Thyroid gland (tissue), 4 donors: ENCODE data around the gene TAOK3. TPM values are rescaled to one million over a fixed set of nuclear protein-coding genes. Genes with fewer than 3 reads are reported as not detected.

Experiments used
- DNase-seq, 2 donors: peaks; one replicate each; pipeline ENCODE4 v3.0.0-alpha.2; 2019
- H3K27ac ChIP-seq, 3 donors: fragments of 200-600 bp; sonication (generic); 1 replicate in 2 of 3; 2 replicates in 1 of 3; pipeline ENCODE4 v1.5.1; 2016 to 2019; ENCODE audit warnings: mild to moderate bottlenecking in 1 of 3, moderate library complexity in 1 of 3
- H3K27me3 ChIP-seq: fragments of 200-600 bp; sonication (generic); one replicate; pipeline ENCODE4 v1.5.1; 2019
- H3K36me3 ChIP-seq, 2 donors: fragments of 200-600 bp; sonication (generic); one replicate each; pipeline ENCODE4 v1.5.1; 2016 to 2019
- H3K4me1 ChIP-seq, 2 donors: fragments of 200-600 bp; sonication (generic); one replicate each; pipeline ENCODE4 v1.5.1; 2017 to 2019
- H3K4me3 ChIP-seq, 3 donors: fragments of 200-600 bp; sonication (generic); replicated peaks in 1 of 3; 1 replicate in 2 of 3; 2 replicates in 1 of 3; pipeline ENCODE4 v1.5.1; 2016; ENCODE audit warnings: mild to moderate bottlenecking in 1 of 3
- H3K9me3 ChIP-seq: fragments of 200-600 bp; sonication (generic); one replicate; pipeline ENCODE4 v1.5.1; 2017
- POLR2A ChIP-seq, 2 donors: fragments of 450-650 bp; IDR thresholded peaks; one replicate each; pipeline ENCODE4 v1.6.1; 2017; ENCODE audit warnings: antibody characterized with exemption in 2 of 2, mild to moderate bottlenecking in 2 of 2, moderate library complexity in 1 of 2
- WGBS, 2 donors: methylation state at CpG; one replicate each; pipeline ENCODE4 v1.1.5; 2017; 5-methylcytosine and 5-hydroxymethylcytosine counted together
- intact Hi-C: fragments of 100-400 bp; cut with DNase I; formaldehyde crosslinking; loops from one replicate; pipeline ENCODE4 v1.15.1; 2023
- total RNA-seq, 4 donors: library from RNA; depleted of rRNA; stranded (reverse); fragments of >200 nt; gene quantifications; one replicate each; pipeline ENCODE4 v1.2.3, GENCODE V29; 2016
- TF ChIP-seq, protein P1 (sequence below), 6 experiments: fragments of 200-600 bp in 3 of 6; fragments of 450-650 bp in 3 of 6; sonication (generic) in 3 of 6; IDR thresholded peaks; one replicate each; pipeline ENCODE4 v1.5.1; 2016 to 2019; ENCODE audit warnings: antibody characterized with exemption in 6 of 6, mild to moderate bottlenecking in 2 of 6, inconsistent platforms in 1 of 6, moderate library complexity in 1 of 6

The TAOK3 gene
- total RNA-seq, 4 donors from 2014 or later, result 38.4 to 65.3 (median 50.2) TPM

DNA sequence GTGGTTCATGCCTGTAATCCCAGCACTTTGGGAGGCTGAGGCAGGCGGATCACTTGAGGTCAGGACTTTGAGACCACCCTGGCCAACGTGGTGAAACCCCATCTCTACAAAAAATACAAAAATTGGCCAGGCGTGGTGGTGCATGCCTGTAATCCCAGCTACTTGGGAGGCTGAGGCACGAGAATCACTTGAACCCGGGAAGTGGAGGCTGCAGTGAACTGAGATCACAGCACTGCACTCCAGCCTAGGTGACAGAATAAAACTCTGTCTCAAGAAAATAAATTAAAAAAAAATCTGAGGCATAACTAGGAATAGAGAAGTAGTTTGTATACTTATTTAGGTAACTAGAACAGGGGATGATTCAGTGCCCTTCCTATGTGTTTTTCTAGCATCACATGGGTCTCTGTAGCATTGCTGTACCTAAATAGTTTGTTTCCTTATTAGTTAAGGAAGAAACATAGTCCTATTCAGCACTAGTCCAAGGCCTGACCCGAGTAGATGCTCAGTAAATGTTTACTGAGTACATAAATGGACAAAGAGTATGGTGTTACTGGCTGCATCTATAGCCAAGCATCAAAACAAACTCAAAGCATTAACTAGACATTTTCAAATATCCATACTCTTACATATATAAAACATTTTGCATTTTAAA is 21.7 kb downstream of the TAOK3 start:
- TF ChIP-seq, protein P1, sequence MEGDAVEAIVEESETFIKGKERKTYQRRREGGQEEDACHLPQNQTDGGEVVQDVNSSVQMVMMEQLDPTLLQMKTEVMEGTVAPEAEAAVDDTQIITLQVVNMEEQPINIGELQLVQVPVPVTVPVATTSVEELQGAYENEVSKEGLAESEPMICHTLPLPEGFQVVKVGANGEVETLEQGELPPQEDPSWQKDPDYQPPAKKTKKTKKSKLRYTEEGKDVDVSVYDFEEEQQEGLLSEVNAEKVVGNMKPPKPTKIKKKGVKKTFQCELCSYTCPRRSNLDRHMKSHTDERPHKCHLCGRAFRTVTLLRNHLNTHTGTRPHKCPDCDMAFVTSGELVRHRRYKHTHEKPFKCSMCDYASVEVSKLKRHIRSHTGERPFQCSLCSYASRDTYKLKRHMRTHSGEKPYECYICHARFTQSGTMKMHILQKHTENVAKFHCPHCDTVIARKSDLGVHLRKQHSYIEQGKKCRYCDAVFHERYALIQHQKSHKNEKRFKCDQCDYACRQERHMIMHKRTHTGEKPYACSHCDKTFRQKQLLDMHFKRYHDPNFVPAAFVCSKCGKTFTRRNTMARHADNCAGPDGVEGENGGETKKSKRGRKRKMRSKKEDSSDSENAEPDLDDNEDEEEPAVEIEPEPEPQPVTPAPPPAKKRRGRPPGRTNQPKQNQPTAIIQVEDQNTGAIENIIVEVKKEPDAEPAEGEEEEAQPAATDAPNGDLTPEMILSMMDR (IDR thresholded peaks at IDR 0.05), result no peak
- TF ChIP-seq POLR2A (IDR thresholded peaks at IDR 0.05), result no peak
- Histone ChIP-seq H3K27ac (no peak overlapping the region), H3K27me3 (no peaks in the 10 kb centered on the region), H3K4me3 (no peak overlapping the region), H3K9me3 (no peaks in the 10 kb centered on the region), H3K36me3 (no peaks in the 10 kb centered on the region), H3K4me1 (peaks cover 7 to 9% of the 10 kb centered on the region in 2 donors)
- no peak for DNase-seq
- intact Hi-C loops, result no loop called here
- WGBS, 2 donors, result 93 to 95% methylated on average over 6 of the region's 6 CpGs

DNA sequence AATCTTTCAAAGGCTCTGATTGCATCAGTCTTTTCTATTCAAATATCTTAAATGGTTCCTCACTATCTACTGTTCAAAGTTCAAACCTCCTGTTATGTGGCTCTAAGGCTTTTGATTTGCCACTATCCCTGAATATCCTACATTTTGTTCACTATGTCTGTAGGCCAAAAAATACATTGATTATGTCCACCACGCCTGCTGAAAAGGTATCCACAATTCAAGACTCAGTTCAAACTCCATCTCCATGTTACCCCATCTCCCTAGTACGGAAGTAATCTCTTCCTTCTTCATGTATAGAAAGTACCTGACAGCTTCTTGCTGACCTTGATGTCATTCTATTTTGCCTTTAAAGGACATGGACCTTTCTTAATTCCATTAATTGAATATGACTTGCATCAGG is 24.8 kb downstream of the TAOK3 start:
- H3K27ac ChIP-seq, result no peak overlapping the region
- H3K4me3 ChIP-seq, result no peak overlapping the region
- peaks cover 14 to 19% of the 10 kb centered on the region in 2 donors for H3K4me1 ChIP-seq
- DNase-seq, result no peak
- no peak for TF ChIP-seq POLR2A (IDR thresholded peaks at IDR 0.05)
- TF ChIP-seq, protein P1 (IDR thresholded peaks at IDR 0.05), result no peak
- 98 to 100% methylated on average over 2 of the region's 2 CpGs for WGBS, 2 donors
- no peaks in the 10 kb centered on the region for H3K36me3 ChIP-seq
- no peaks in the 10 kb centered on the region for H3K27me3 ChIP-seq
- no peaks in the 10 kb centered on the region for H3K9me3 ChIP-seq
- intact Hi-C loops, result no loop called here

DNA sequence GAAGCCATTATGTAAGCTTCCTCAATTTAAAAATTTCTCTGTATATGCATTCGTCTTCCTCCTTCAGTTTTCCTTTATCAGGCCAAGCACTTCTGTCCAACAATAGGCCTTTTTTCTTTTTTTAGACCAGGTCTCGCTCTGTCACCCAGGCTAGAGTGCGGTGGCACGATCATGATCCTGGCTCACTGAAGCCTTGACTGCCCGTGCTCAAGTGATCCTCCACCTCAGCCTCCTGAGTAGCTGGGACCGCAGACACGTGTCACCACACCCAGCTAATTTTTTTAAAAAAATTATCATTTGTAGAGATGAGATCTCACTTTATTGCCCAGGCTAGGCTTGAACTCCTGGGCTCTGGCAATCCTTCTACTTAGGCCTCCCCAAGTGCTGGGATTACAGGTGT is 25.8 kb downstream of the TAOK3 start:
- H3K4me3 ChIP-seq, result no peak overlapping the region
- 31 to 40% methylated on average over 7 of the region's 7 CpGs for WGBS, 2 donors

GRCh38 chr12:118345355-118345754 is 27.4 kb downstream of the TAOK3 start:
- Histone ChIP-seq H3K4me3 (no peak overlapping the region), H3K27ac (no peak overlapping the region), H3K36me3 (no peaks in the 10 kb centered on the region), H3K4me1 (peaks cover 14 to 19% of the 10 kb centered on the region in 2 donors), H3K27me3 (no peaks in the 10 kb centered on the region), H3K9me3 (no peaks in the 10 kb centered on the region)
- intact Hi-C loops, result no loop called here
- WGBS, 2 donors, result 19 to 24% methylated on average over 1 of the region's 1 CpG
- DNase-seq, result no peak
- TF ChIP-seq, protein P1 (IDR thresholded peaks at IDR 0.05), result no peak
- TF ChIP-seq POLR2A (IDR thresholded peaks at IDR 0.05), result no peak

More for the DNA sequence above, 25.8 kb downstream of the TAOK3 start:
- no peaks in the 10 kb centered on the region for H3K9me3 ChIP-seq
- H3K4me1 ChIP-seq, result peaks cover 14 to 19% of the 10 kb centered on the region in 2 donors
- TF ChIP-seq POLR2A (IDR thresholded peaks at IDR 0.05), result no peak
- TF ChIP-seq, protein P1 (IDR thresholded peaks at IDR 0.05), result no peak
- peak overlapping the region in 1 of 3 donors; percentile 21 for H3K27ac ChIP-seq
- H3K27me3 ChIP-seq, result no peaks in the 10 kb centered on the region
- no peaks in the 10 kb centered on the region for H3K36me3 ChIP-seq
- intact Hi-C loops, result no loop called here
- DNase-seq, result peak; percentile 81 to 82

DNA sequence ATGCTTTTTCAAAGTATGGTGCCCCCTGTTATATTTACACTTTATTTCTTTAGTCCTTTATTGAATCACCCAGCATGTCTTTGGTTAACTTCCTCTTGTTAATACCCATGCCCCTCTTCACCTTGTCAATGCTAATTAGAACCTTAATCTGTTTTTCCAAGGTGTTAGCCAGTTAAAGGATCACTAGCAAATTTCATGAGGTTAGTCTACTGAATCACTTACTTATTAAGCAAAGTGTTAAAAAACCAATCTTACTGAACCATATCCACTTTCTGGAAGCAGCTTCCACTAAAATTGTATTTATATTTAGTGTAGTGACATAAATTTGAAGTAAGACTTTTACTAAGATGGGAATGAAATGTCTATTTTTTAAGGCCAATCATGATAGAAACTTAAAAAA is 27.9 kb downstream of the TAOK3 start:
- Histone ChIP-seq H3K27ac (no peak overlapping the region), H3K4me1 (peaks cover 14 to 19% of the 10 kb centered on the region in 2 donors), H3K36me3 (no peaks in the 10 kb centered on the region), H3K4me3 (no peak overlapping the region), H3K9me3 (no peaks in the 10 kb centered on the region), H3K27me3 (no peaks in the 10 kb centered on the region)
- no peak for DNase-seq
- TF ChIP-seq POLR2A (IDR thresholded peaks at IDR 0.05), result no peak
- TF ChIP-seq, protein P1 (IDR thresholded peaks at IDR 0.05), result no peak
- intact Hi-C loops, result no loop called here
